Measurements from ENCODE around the gene INTS14.

INTS14 gene

GRCh38 chr15:65530318-65531111 lies 80.4 kb downstream of the INTS14 start, which contains the start of gene HACD3:
Gene HACD3, plus strand, starts transcription at chr15:65530463. Its CDS starts 169 bp downstream, at chr15:65530632.
- DNase-seq (ENCODE audit: low read depth): peak; percentile 89

DNA sequence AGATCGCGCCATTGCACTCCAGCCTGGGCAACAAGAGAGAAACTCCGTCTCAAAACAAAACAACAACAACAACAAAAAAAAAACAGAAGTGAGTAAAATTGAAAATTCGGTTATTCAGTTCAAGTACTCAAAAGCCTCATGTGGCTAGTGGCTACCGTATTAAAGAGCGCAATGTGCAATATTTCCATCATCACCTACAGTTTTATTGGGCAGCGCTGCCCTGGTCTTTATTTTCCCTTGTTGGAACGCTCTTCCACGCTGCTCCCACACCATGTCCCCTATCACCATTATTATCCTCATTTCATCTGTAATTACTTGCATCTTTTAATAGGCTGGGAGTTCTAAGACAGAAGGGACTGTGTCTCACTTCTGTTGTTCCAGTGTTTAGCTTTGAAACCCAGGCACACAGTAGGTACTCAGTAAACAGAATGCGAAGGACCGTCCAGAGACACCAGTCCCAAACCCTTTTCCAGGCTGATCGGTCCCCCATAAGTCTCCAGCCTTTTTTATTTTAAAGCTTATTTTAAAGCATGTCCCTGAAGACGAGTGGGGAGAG lies 81.1 kb downstream of the INTS14 start:
- no peak for DNase-seq (ENCODE audit: low read depth)

Data from stimulated activated CD8-positive, alpha-beta memory T cell treated with anti-CD3 and anti-CD28 coated beads, Interleukin-12 subunit alpha, Interleukin-12 subunit beta, amount 100 ng/mL, for 4 hours (primary cell).